ENCODE measurements around the gene VCAN. TPM values are rescaled to one million over a fixed set of nuclear protein-coding genes. Genes with fewer than 3 reads are reported as not detected.

VCAN gene
- total and polyA plus RNA-seq, 2 of the 8 experiments (the other 6 are each of a cell fraction or from before 2014, with no cell fraction given) = 146 to 404 TPM

- no peak for TF ChIP-seq CHD7 (IDR thresholded peaks at IDR 0.05; ENCODE audit: insufficient replicate concordance, low read length)
- TF ChIP-seq RNF2 (IDR thresholded peaks at IDR 0.05; ENCODE audit: borderline replicate concordance, low read depth, low read length, missing control alignments, poor library complexity, severe bottlenecking) = no peak
- no peak for TF ChIP-seq GABPA (IDR thresholded peaks at IDR 0.05; ENCODE audit: borderline replicate concordance, insufficient read depth, low read length)
- TF ChIP-seq RFX5 (IDR thresholded peaks at IDR 0.05; ENCODE audit: borderline replicate concordance, low read depth, low read length) = no peak
- TF ChIP-seq CHD2 (IDR thresholded peaks at IDR 0.05; ENCODE audit: low read length) = no peak
- TF ChIP-seq SIN3A (conservative IDR thresholded peaks at IDR 0.05 in 1 of 2, IDR thresholded peaks at IDR 0.05 in 1 of 2; ENCODE audit: low read depth in 1 of 2, low read length in 2 of 2) = no peak
Observed at GRCh38 chr5:83503662-83504061, 32.1 kb downstream of the VCAN start (continued).

All from H1 (cell line).